Dermis microvascular lymphatic vessel endothelial cell (primary cell): Measurements from ENCODE around the gene COL4A2. TPM values are rescaled to one million over a fixed set of nuclear protein-coding genes. Genes with fewer than 3 reads are reported as not detected.
"Not testable (repeated sequence)": the region's sequence is repeated elsewhere in the genome, so short reads cannot be mapped to it uniquely, and the experiment has no call there.

Source experiments
- DNase-seq, 2 donors: peaks; one replicate each; pipeline versions ENCODE4 v3.0.0 to v3.0.0-alpha.2; 2010; ENCODE audit warnings: low read depth in 2 of 2
- total RNA-seq: library from RNA; depleted of rRNA; stranded (reverse); fragments of >200 nt; gene quantifications from 2 replicates; pipeline ENCODE4 v1.2.1, GENCODE V29; 2014

COL4A2 gene
- total RNA-seq, 1 donor from 2014 or later, result 626 TPM

- DNase-seq, result no peak
Measured at GRCh38 chr13:110450941-110451730, 144.1 kb downstream of the COL4A2 start.

- DNase-seq, result not testable (repeated sequence)
Measured at GRCh38 chr13:110453091-110453490, 146.0 kb downstream of the COL4A2 start.

- DNase-seq, result no peak
Measured at GRCh38 chr13:110453797-110454196, 146.7 kb downstream of the COL4A2 start.

- DNase-seq, result no peak
Measured at GRCh38 chr13:110454227-110454859, 147.3 kb downstream of the COL4A2 start.

DNA sequence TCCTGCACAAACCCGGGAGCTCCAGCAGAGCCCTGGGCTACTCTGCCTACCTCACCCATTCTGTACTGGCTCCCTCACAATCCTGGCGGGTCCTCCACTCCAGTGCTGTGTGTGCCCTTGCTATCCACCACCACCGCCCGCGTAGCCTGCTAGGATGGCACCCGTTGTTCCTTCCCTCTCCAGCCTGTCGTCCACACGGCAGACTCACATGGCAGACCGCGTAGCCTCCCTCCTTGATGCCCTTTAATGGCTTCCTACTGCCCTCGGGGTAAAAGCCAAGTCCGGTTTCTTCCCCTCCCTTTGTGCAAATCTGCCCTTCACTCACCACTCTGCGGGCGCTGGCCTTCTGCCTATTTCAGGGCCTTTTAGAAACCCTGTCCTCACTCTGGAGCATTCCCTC is 147.9 kb downstream of the COL4A2 start:
- no peak for DNase-seq

DNA sequence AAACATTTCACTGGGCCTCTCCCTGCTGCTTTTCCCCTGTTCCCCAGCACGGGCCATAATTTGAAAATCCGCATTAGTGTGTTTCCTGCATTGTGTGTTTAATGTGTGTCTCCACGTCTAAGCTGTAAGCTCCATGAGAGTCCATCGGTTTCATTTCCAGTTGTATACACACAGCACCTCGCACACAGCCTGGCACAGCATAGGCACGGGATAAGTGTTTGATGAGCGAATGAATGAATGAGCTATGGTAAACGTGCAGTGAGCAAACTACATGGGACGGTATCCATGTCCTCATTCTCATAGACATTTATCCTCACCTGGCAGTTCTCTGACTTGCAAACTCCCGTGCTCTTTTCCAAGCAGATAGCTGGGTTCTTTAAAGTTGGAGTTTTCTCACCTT is 148.4 kb downstream of the COL4A2 start:
- DNase-seq, result no peak

DNA sequence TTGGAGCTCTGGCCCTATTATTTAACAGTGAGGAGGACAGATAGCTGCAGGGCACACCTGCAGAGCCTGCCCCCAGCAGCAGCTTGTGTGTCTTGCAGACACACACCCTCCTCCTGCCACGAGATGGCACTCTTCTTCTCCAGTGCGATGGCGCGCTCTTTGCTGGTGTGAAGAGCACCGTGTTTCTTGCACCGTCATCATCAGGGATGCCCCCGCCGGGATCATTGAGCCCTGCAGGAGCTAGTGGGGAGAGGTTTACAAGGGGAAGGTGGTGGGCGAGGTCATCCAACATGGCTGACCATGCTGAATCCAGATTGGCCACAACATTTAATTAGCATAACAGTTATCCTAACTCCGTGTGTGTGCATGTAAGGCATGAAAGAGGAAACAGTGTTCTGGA is 148.9 kb downstream of the COL4A2 start:
- DNase-seq, result peak; percentile 60 to 74

DNA sequence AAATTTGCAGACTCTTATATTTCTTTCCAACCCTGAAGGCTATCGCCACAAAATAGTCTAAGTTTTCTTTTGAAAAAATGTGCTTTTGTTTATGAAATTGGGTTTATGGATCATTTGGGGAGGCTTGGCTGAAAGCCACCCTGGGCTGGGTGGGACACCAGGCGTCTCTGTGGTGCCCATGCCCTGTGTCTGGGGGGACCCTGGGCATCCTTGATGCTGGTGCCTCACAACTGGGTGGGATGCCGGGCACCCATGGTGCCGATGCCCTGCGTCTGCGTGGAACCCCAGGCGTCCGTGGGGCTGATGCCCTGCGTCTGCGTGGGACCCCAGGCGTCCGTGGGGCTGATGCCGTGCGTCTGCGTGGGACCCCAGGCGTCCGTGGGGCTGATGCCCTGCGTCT is 149.5 kb downstream of the COL4A2 start:
- DNase-seq, result no peak

DNA sequence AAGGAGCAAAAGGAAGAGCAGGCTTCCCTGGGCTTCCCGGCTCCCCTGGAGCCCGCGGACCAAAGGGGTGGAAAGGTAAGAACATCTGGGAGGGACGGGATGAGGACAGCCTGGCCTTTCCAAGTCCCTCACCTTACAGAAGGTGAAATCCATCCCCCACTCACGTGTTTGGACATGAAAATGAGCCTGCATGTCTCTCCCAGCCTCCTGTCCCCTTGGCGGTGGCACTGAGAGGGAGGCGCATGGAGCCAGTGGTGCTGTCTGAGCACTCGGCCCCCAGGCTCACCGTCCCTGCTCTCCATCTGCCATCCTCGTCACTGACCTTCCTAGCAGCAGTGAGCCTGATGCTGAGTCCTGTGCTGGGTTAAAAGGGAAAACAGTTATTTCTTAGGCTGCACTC is 150.3 kb downstream of the COL4A2 start:
- DNase-seq, result no peak

DNA sequence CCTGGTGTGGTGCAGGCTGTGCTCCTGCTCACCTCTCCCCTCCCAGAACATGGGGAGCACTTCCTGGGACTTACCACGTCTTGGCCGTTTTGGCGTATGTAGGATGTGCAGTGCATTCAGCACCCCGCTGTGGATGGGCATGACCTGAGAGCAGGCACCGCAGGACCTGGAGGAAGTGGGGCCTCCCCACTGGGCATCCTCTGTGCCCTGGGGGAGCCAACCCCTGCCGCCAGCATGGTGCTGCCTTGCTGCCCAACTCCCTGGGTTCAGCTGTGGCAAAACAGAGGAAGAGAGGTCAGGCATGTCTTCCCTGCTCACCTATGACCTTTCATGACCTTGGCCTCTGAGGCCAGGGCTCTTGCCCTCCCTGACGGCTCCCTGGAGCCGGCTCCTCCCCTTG is 150.9 kb downstream of the COL4A2 start:
- DNase-seq, result no peak

GRCh38 chr13:110458594-110459365 is 151.7 kb downstream of the COL4A2 start:
- no peak for DNase-seq

- DNase-seq, result no peak
Measured at GRCh38 chr13:110462091-110462490, 155.0 kb downstream of the COL4A2 start.

GRCh38 chr13:110463156-110463555 is 156.1 kb downstream of the COL4A2 start:
- no peak for DNase-seq

DNA sequence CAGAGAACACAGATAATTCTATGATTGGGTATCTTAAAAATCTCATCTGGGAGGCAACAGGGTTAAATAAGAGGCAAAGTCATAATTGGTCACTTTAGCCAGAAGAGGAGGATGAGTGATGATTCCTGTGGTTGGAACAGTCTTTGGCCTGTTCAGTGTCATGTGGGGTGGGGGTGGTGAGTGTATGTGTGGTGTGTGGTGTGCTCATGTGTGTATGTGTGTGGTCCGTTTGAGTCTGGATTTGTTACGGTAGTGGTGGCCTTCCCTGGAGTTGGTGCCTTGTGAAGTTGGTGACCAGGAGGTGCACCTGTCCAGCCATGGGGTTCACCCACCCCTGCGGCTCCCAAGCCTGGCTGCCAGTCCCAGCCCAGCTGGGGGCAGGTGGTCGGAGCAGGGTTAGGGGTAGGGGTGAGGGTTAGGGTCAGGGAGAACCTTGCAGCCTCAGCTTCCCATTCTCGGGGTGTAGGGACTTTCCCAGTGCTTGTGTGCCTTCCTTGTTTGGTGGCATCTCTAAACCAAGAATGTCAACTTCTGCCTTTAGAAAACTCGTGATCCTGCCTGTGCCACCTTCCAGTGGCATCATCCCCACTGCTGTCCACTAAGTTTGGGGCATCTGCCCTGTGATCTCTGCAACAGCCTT is 156.9 kb downstream of the COL4A2 start:
- no peak for DNase-seq

- DNase-seq, result no peak
Measured at GRCh38 chr13:110464556-110465333, 157.7 kb downstream of the COL4A2 start.

- no peak for DNase-seq
Measured at GRCh38 chr13:110465696-110466095, 158.6 kb downstream of the COL4A2 start.

GRCh38 chr13:110466266-110466915 is 159.3 kb downstream of the COL4A2 start:
- DNase-seq, result no peak

DNA sequence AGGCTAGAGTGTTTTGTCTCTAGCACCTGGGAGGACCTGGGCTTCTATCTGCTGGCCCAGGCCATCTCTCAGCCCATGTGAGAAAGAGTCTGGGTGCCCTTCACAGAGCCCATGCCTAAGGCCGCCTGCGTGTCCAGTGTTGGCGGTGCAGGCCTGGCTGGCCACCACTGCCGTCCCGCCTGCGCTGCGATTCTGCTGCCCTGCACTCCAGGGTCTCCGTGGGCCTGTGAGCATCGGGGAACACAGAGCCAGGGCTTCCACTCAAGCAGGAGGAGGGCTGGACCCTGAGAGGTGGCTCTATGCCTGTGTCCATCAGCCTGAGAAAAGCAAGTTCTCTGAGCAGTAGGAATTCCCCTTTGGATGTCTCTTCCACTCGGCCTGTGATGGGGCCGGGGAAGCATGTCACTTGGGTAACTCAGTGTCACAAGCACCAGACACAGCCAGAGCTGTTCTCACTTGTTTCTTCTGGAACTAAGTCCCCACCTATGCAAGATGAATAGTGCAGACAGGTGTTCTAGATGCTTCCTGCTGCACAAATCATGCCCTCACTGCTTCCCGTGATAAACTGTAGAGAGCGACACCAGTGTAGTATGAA is 160.5 kb downstream of the COL4A2 start:
- DNase-seq, result no peak

GRCh38 chr13:110468986-110469495 is 162.0 kb downstream of the COL4A2 start:
- no peak for DNase-seq

- no peak for DNase-seq
Measured at GRCh38 chr13:110469597-110469996, 162.5 kb downstream of the COL4A2 start.
